ENCODE data around the gene LMO7.

- TF ChIP-seq, protein P1, sequence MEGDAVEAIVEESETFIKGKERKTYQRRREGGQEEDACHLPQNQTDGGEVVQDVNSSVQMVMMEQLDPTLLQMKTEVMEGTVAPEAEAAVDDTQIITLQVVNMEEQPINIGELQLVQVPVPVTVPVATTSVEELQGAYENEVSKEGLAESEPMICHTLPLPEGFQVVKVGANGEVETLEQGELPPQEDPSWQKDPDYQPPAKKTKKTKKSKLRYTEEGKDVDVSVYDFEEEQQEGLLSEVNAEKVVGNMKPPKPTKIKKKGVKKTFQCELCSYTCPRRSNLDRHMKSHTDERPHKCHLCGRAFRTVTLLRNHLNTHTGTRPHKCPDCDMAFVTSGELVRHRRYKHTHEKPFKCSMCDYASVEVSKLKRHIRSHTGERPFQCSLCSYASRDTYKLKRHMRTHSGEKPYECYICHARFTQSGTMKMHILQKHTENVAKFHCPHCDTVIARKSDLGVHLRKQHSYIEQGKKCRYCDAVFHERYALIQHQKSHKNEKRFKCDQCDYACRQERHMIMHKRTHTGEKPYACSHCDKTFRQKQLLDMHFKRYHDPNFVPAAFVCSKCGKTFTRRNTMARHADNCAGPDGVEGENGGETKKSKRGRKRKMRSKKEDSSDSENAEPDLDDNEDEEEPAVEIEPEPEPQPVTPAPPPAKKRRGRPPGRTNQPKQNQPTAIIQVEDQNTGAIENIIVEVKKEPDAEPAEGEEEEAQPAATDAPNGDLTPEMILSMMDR (IDR thresholded peaks at IDR 0.05), result no peak
- no peak for TF ChIP-seq EZH2 (IDR thresholded peaks at IDR 0.05)
- TF ChIP-seq EZH2phosphoT487 (IDR thresholded peaks at IDR 0.05), result no peak
These were observed 147.9 kb downstream of the LMO7 start for GRCh38 chr13:75784003-75784402.
